HG02970 (cell line): ENCODE data around the gene DNAJC11.
"Not testable (repeated sequence)": the region's sequence is repeated elsewhere in the genome, so short reads cannot be mapped to it uniquely, and the experiment has no call there.

Experiments used
- ATAC-seq: cut with Tn5 transposase; IDR thresholded peaks from one replicate; pipeline ENCODE4 v1.9.1; 2021; ENCODE audit warnings: mild to moderate bottlenecking, moderate library complexity, moderate number of reproducible peaks; ENCODE audit not compliant: unreplicated experiment, low FRiP score

Gene DNAJC11

GRCh38 chr1:6701437-6702153 is at the start of gene DNAJC11:
DNAJC11 (minus strand) TSS chr1:6701816; CDS start chr1:6701800, 16 bp downstream.
- peak; percentile 86 for ATAC-seq

GRCh38 chr1:6750490-6750889 is 48.9 kb upstream of the DNAJC11 start:
- no peak for ATAC-seq

GRCh38 chr1:6747674-6748073 is 46.1 kb upstream of the DNAJC11 start:
- ATAC-seq, result no peak

- ATAC-seq, result no peak
Observed at GRCh38 chr1:6745073-6745472, 43.5 kb upstream of the DNAJC11 start.

- ATAC-seq, result no peak
Observed at GRCh38 chr1:6743189-6744101, 41.8 kb upstream of the DNAJC11 start.

GRCh38 chr1:6742676-6743188 is 41.1 kb upstream of the DNAJC11 start:
- ATAC-seq, result not testable (repeated sequence)

- ATAC-seq, result no peak
Observed at GRCh38 chr1:6738987-6739676, 37.5 kb upstream of the DNAJC11 start.

- ATAC-seq, result no peak
Observed at GRCh38 chr1:6732942-6733341, 31.3 kb upstream of the DNAJC11 start.

GRCh38 chr1:6731905-6732304 is 30.3 kb upstream of the DNAJC11 start:
- ATAC-seq, result no peak

GRCh38 chr1:6730880-6731279 is 29.3 kb upstream of the DNAJC11 start:
- ATAC-seq, result no peak

GRCh38 chr1:6730473-6730872 is 28.9 kb upstream of the DNAJC11 start:
- ATAC-seq, result no peak

GRCh38 chr1:6727535-6727934 is 25.9 kb upstream of the DNAJC11 start:
- ATAC-seq, result no peak

- no peak for ATAC-seq
Observed at GRCh38 chr1:6726253-6726652, 24.6 kb upstream of the DNAJC11 start.

GRCh38 chr1:6724517-6725141 is 23.0 kb upstream of the DNAJC11 start:
- no peak for ATAC-seq

GRCh38 chr1:6723621-6724428 is 22.2 kb upstream of the DNAJC11 start:
- no peak for ATAC-seq

GRCh38 chr1:6711174-6711573 is 9.6 kb upstream of the DNAJC11 start:
- ATAC-seq, result no peak

GRCh38 chr1:6704746-6705145 is 3.1 kb upstream of the DNAJC11 start:
- no peak for ATAC-seq

- ATAC-seq, result no peak
Observed at GRCh38 chr1:6703016-6703415, 1.4 kb upstream of the DNAJC11 start.

- peak; percentile 7 for ATAC-seq
Observed at GRCh38 chr1:6700853-6701436, 671 bp downstream of the DNAJC11 start.
